Hepatocyte (in vitro differentiated cells): ENCODE data around the gene UBE2S.

ENCODE experiments used
- EZH2 ChIP-seq: fragments of 200-600 bp; sonication (generic); IDR thresholded peaks from 2 replicates; pipeline ENCODE4 v1.6.1; 2016; ENCODE audit warnings: antibody characterized with exemption, mild to moderate bottlenecking, borderline replicate concordance
- TF ChIP-seq, protein P1 (sequence below): fragments of 200-600 bp; sonication (generic); IDR thresholded peaks from 2 replicates; pipeline ENCODE4 v1.5.1; 2016; ENCODE audit warnings: antibody characterized with exemption, mild to moderate bottlenecking; ENCODE audit not compliant: poor library complexity

DNA sequence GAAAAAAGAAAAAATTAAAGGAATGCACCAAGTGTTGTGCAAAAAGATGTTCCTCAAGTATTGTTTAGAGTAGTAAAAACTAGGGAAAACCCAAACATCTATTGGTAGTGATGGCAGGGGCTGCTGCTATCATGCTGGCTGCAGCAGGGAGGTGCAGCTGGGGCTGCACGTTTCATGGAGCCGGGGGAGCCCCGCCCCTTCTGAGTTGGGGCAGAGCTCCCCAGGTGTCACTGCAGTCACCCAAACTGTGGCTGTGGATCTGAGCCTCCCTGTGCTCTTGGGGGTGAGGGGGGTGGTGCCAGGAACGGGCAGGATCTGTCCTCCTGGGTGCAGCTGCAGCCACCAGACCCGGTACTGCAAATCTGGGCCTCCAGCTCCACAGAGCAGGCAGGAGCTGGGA, 11.5 kb upstream of the UBE2S start:
- TF ChIP-seq, protein P1, sequence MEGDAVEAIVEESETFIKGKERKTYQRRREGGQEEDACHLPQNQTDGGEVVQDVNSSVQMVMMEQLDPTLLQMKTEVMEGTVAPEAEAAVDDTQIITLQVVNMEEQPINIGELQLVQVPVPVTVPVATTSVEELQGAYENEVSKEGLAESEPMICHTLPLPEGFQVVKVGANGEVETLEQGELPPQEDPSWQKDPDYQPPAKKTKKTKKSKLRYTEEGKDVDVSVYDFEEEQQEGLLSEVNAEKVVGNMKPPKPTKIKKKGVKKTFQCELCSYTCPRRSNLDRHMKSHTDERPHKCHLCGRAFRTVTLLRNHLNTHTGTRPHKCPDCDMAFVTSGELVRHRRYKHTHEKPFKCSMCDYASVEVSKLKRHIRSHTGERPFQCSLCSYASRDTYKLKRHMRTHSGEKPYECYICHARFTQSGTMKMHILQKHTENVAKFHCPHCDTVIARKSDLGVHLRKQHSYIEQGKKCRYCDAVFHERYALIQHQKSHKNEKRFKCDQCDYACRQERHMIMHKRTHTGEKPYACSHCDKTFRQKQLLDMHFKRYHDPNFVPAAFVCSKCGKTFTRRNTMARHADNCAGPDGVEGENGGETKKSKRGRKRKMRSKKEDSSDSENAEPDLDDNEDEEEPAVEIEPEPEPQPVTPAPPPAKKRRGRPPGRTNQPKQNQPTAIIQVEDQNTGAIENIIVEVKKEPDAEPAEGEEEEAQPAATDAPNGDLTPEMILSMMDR: no peak
- no peak for TF ChIP-seq EZH2
